Heart left ventricle (tissue), 16 donors: ENCODE results near the gene HIP1. TPM values are rescaled to one million over a fixed set of nuclear protein-coding genes. Genes with fewer than 3 reads are reported as not detected.
A peak's percentile ranks its signal among the peaks of the same experiment; 100 is the strongest.
"Not testable (repeated sequence)": the region's sequence is repeated elsewhere in the genome, so short reads cannot be mapped to it uniquely, and the experiment has no call there.

Experiments
- ATAC-seq, 4 donors: fragments of 200-7000 bp; cut with Tn5 transposase; one replicate each; pipeline ENCODE4 v1.9.1; 2020 to 2022; ENCODE audit warnings: moderate library complexity in 4 of 4, mild to moderate bottlenecking in 3 of 4, moderate number of reproducible peaks in 1 of 4
- DNase-seq, 5 donors: peaks; one replicate each; pipeline ENCODE4 v3.0.0-alpha.2; 2020
- H3K27ac ChIP-seq, 12 donors: fragments of 200-600 bp; sonication (generic) in 4 of 12; one replicate each; pipeline versions ENCODE4 v1.5.0 to v1.8.0; 2016 to 2022; ENCODE audit warnings: mild to moderate bottlenecking in 2 of 12
- H3K27me3 ChIP-seq, 9 donors: fragments of 200-600 bp; sonication (generic) in 2 of 9; one replicate each; pipeline versions ENCODE4 v1.5.1 to v1.8.0; 2016 to 2022; ENCODE audit warnings: mild to moderate bottlenecking in 3 of 9
- H3K36me3 ChIP-seq, 9 donors: fragments of 200-600 bp; sonication (generic) in 2 of 9; one replicate each; pipeline versions ENCODE4 v1.5.0 to v1.8.0; 2018 to 2022; ENCODE audit warnings: mild to moderate bottlenecking in 2 of 9
- H3K4me1 ChIP-seq, 12 donors: fragments of 200-600 bp; sonication (generic) in 4 of 12; one replicate each; pipeline versions ENCODE4 v1.5.0 to v1.8.0; 2016 to 2022; ENCODE audit warnings: mild to moderate bottlenecking in 3 of 12
- H3K4me3 ChIP-seq, 12 donors: fragments of 200-600 bp; sonication (generic) in 4 of 12; one replicate each; pipeline versions ENCODE4 v1.5.0 to v1.8.0; 2017 to 2022; ENCODE audit warnings: mild to moderate bottlenecking in 9 of 12, moderate library complexity in 4 of 12
- H3K9me3 ChIP-seq, 12 donors: fragments of 200-600 bp; sonication (generic) in 4 of 12; one replicate each; pipeline versions ENCODE4 v1.5.0 to v1.8.0; 2016 to 2022; ENCODE audit warnings: mild to moderate bottlenecking in 1 of 12
- POLR2A ChIP-seq, 2 donors: fragments of 450-650 bp; IDR thresholded peaks; one replicate each; pipeline ENCODE4 v1.6.1; 2017; ENCODE audit warnings: antibody characterized with exemption in 2 of 2, mild to moderate bottlenecking in 2 of 2, moderate library complexity in 2 of 2
- WGBS, 4 donors: extraction: QIAGEN DNeasy Blood & Tissue Kit in 2 of 4; methylation state at CpG; one replicate each; pipeline versions ENCODE4 v1.1.5 to v1.1.7; 2013 to 2018; 5-methylcytosine and 5-hydroxymethylcytosine counted together
- intact Hi-C, 10 donors: fragments of 100-400 bp; cut with DNase I; formaldehyde crosslinking; loops; one replicate each; pipeline versions ENCODE4 v1.11.1 to v1.14.2; 2022
- polyA plus RNA-seq, 2 donors: library from polyadenylated mRNA; stranded (reverse); fragments of 200-250 nt; gene quantifications; one replicate each; pipeline ENCODE4 v1.2.3, GENCODE V29; 2013
- total RNA-seq, 9 donors: library from RNA; depleted of rRNA in 2 of 9; stranded (reverse); fragments of >200 nt in 2 of 9; fragmentation: NEBNext Ultra II Directional in 3 of 9; extraction: Animal tissue kit (Norgen Biotek cat#: 25700) in 3 of 9; gene quantifications; one replicate each; pipeline versions ENCODE4 v1.1.0 to v1.2.4, GENCODE V29; 2016 to 2023
- TF ChIP-seq, protein P1 (sequence below), 12 donors: fragments of 200-600 bp; sonication (generic) in 4 of 12; IDR thresholded peaks; one replicate each; pipeline versions ENCODE4 v1.5.0 to v1.8.0; 2018 to 2022; ENCODE audit warnings: antibody characterized with exemption in 12 of 12, mild to moderate bottlenecking in 5 of 12
- donor health status: ischemic (EF 13 %, LVEDD 7.1; RV severe dilation, severe dysfunction).
- donor health status: healthy with polysubstance abuse.
- donor health status: DM: no; HTN: yes; CAD: no.
- donor health status: DM: no; HTN: no; CAD: no.
- donor health status: ischemic (EF 25% LVEDD 6.9; RV normal size, moderate dysfunction).
- donor health status: ischemic (EF 25% LVEDD 5.7; RV mildly dilated, moderate dysfunction).
- donor health status: healthy.
- donor health status: DM: yes; HTN: yes; CAD: no.
- donor health status: ischemic (EF 35%, LVEDD 5.7; RV mildly dilated, moderate dysfunction).
- donor health status: nonischemic (EF 11% LVEDD 7.7; RV severe dilation, severe dysfunction).
- donor health status: DM: yes; HTN: yes; CAD: no.
- donor health status: PGD.
- donor health status: ischemic (EF 29% LVEDD 5.4; RV normal size, mild dysfunction).
- donor health status: nonischemic (EF 23%, LVEDD 6.1; RV moderate dilation, normal function).

HIP1 gene
- total and polyA plus RNA-seq, 11 donors = 5.9 to 36.4 (median 21.8) TPM

DNA sequence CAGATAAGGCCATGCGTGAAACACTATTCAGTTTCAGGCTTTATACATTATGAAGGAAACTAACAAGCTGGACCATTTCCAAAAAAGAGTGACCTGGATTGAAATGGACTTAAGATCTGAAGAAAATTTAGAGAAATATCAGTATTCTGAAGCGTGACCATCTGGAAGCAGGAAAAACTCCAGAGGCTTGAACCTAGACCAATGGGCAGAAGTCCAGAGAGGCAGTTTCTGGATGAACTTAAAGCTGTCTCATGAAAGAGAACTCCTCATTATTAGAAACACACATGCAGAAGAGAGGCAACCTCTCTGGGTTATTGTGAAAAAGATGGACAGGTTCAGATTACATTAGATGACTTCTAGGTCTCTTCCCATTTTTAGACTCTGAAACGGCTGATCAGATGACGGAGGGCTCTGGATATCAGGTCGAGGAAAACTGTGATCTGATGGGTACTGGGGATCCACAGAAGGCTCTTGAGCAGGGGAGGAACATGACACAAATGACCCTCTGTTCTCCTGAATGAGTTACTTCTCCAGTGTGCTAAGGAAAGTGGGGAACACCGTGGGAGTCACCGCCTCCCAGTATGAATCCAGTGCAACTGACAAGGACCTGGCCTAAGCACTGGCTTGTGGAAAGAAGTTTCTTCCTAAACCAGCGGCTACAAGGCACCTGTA lies 130.2 kb downstream of the HIP1 start:
- WGBS, 4 donors = 70 to 82% (median 79%) methylated on average over 8 of the region's 8 CpGs
- ATAC-seq (no peak), DNase-seq (no peak)
- Histone ChIP-seq H3K4me3 (no peak overlapping the region), H3K4me1 (peaks cover 0 to 26% (median 10%) of the 10 kb centered on the region in 12 donors), H3K27me3 (no peaks in the 10 kb centered on the region), H3K36me3 (no peaks in the 10 kb centered on the region), H3K9me3 (no peaks in the 10 kb centered on the region), H3K27ac (peak overlapping the region in 1 of 12 donors; percentile 22)
- TF ChIP-seq POLR2A (IDR thresholded peaks at IDR 0.05) = no peak
- TF ChIP-seq, protein P1, sequence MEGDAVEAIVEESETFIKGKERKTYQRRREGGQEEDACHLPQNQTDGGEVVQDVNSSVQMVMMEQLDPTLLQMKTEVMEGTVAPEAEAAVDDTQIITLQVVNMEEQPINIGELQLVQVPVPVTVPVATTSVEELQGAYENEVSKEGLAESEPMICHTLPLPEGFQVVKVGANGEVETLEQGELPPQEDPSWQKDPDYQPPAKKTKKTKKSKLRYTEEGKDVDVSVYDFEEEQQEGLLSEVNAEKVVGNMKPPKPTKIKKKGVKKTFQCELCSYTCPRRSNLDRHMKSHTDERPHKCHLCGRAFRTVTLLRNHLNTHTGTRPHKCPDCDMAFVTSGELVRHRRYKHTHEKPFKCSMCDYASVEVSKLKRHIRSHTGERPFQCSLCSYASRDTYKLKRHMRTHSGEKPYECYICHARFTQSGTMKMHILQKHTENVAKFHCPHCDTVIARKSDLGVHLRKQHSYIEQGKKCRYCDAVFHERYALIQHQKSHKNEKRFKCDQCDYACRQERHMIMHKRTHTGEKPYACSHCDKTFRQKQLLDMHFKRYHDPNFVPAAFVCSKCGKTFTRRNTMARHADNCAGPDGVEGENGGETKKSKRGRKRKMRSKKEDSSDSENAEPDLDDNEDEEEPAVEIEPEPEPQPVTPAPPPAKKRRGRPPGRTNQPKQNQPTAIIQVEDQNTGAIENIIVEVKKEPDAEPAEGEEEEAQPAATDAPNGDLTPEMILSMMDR (IDR thresholded peaks at IDR 0.05) = no peak
- intact Hi-C loops = loop anchor here in 1 of 10 donors (10.0 kb wide), 2 partner anchors 74 to 136 kb away; no protein-coding TSS in a partner anchor

DNA sequence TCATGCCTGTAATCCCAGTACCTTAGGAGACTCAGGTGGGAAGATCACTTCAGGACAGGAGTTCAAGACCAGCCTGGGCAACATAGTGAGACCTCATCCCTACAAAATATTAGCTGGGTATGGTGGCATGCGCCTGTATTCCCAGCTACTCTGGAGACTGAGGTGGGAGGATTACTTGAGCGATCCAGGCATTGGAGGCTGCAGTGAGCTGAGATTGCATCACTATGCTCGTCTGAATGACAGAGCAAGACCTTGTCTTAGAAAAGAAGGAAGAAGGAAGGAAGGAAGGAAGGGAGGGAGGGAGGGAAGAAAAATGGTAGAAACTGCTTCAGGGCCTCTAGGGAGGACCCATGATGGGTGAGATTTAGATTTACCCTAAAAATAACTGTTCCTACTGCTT lies 134.3 kb downstream of the HIP1 start:
- peaks cover 0 to 21% (median 3%) of the 10 kb centered on the region in 12 donors for H3K4me1 ChIP-seq
- H3K9me3 ChIP-seq = no peaks in the 10 kb centered on the region
- 70 to 83% (median 79%) methylated on average over 3 of the region's 3 CpGs for WGBS, 4 donors
- ATAC-seq = no peak
- no peak overlapping the region for H3K27ac ChIP-seq
- H3K27me3 ChIP-seq = no peaks in the 10 kb centered on the region
- no peak overlapping the region for H3K4me3 ChIP-seq
- no peak for TF ChIP-seq POLR2A (IDR thresholded peaks at IDR 0.05)
- TF ChIP-seq, protein P1 (IDR thresholded peaks at IDR 0.05) = no peak
- intact Hi-C loops = loop anchor here in 1 of 10 donors (10.0 kb wide), 2 partner anchors 70 to 140 kb away; no protein-coding TSS in a partner anchor
- DNase-seq = no peak
- peaks cover 0 to 3% (median 0%) of the 10 kb centered on the region in 9 donors for H3K36me3 ChIP-seq

DNA sequence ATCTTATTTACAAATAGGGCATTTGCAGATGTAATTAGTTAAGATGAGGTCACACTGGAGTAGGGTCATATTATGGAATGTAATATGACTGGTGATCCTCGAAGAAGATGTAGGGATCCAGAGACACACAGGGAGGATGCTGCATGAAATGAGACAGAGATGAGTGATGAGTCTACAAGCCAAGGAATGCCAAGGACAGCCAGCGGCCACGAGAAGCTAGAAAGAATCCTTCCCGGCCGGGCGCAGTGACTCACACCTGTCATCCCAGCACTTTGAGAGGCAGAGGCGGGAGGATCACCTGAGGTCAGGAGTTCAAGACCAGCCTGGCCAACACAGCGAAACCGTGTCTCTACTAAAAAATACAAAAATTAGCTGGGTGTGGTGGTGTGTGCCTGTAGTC lies 135.9 kb downstream of the HIP1 start:
- not testable (repeated sequence) for H3K36me3 ChIP-seq, H3K27ac ChIP-seq, H3K4me3 ChIP-seq, H3K9me3 ChIP-seq, ATAC-seq, H3K27me3 ChIP-seq, DNase-seq
- intact Hi-C loops = loop anchor here in 1 of 10 donors (10.0 kb wide), 2 partner anchors 68 to 142 kb away; no protein-coding TSS in a partner anchor
- H3K4me1 ChIP-seq = peaks cover 0 to 33% (median 12%) of the 10 kb centered on the region in 12 donors
- 91 to 97% (median 94%) methylated on average over 9 of the region's 9 CpGs for WGBS, 4 donors

DNA sequence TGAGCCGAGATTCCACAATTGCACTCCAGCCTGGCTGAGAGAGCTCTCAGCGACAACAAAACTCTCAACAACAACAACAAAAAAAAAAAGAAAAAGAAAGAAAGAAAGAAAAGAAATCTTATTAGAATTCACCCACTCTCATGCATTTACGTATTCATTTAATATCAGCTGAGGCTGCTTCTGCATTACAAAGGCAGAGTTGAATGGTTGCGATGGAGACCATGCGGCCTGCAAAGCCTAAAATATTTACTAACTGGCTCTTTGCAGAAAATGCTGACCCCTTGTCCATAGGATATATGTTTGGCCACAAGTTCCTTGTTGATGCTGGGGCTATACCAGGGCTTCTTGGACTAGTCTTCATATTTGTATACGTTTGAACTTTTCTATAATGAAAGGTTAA lies 137.2 kb downstream of the HIP1 start:
- DNase-seq = no peak
- ATAC-seq = no peak
- H3K4me3 ChIP-seq = no peak overlapping the region
- H3K27me3 ChIP-seq = no peaks in the 10 kb centered on the region
- H3K4me1 ChIP-seq = peaks cover 0 to 41% (median 12%) of the 10 kb centered on the region in 12 donors
- TF ChIP-seq POLR2A (IDR thresholded peaks at IDR 0.05) = no peak
- TF ChIP-seq, protein P1 (IDR thresholded peaks at IDR 0.05) = no peak
- intact Hi-C loops = loop anchor here in 1 of 10 donors (10.0 kb wide), 2 partner anchors 67 to 143 kb away; no protein-coding TSS in a partner anchor
- H3K36me3 ChIP-seq = peaks cover 0 to 11% (median 4%) of the 10 kb centered on the region in 9 donors
- H3K27ac ChIP-seq = no peak overlapping the region
- WGBS, 4 donors = 93 to 98% (median 95%) methylated on average over 6 of the region's 6 CpGs
- no peaks in the 10 kb centered on the region for H3K9me3 ChIP-seq

DNA sequence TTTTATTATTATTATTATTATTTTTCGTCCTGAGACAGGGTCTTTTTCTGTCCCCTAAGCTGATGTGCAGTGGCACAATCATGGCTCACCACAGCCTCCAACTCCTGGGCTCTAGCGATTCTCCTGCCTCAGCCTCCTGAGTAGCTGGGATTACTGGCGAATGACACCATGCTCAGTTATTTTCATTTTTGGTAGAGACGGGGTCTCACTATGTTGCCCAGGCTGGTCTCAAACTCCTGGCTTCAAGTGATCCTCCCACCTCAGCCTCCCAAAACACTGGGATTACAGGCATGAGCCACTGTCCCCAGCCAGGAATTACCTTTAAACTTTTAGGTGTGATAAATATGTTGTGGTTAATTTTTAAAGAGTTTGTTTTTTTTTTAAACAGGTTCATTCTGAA lies 138.0 kb downstream of the HIP1 start:
- DNase-seq, H3K4me3 ChIP-seq, H3K9me3 ChIP-seq, H3K27me3 ChIP-seq, ATAC-seq, H3K27ac ChIP-seq: not testable (repeated sequence)
- 72 to 90% (median 86%) methylated on average over 4 of the region's 4 CpGs for WGBS, 4 donors
- Histone ChIP-seq H3K4me1 (peaks cover 0 to 41% (median 12%) of the 10 kb centered on the region in 12 donors), H3K36me3 (peaks cover 0 to 19% (median 5%) of the 10 kb centered on the region in 9 donors)
- intact Hi-C loops = loop anchor here in 1 of 10 donors (10.0 kb wide), 2 partner anchors 66 to 144 kb away; no protein-coding TSS in a partner anchor
